GM12878 (cell line): ENCODE measurements around the gene FAM120B. TPM values are rescaled to one million over a fixed set of nuclear protein-coding genes. Genes with fewer than 3 reads are reported as not detected.

ENCODE experiments used
- ATAC-seq: fragments of 200-7000 bp; cut with Tn5 transposase; 3 replicates; pipeline ENCODE4 v1.9.1; 2020; ENCODE audit warnings: mild to moderate bottlenecking, moderate library complexity
- BruUV-seq: library from RNA; stranded (reverse); fragments of 400-500 nt; replicated peaks from 2 replicates; lab custom pipeline; 2021; lab: Mats Ljungman, UMichigan
- CTCF ChIA-PET: fragments of 300-600 bp; sonication (Branson Sonifier 250); formaldehyde crosslinking; extraction: SDS; loops from one replicate; lab custom pipeline; 2021; ENCODE audit warnings: inconsistent platforms; lab: Yijun Ruan, JAX
- POLR2A ChIA-PET: fragments of 350-600 bp; formaldehyde crosslinking; extraction: SDS; loops from one replicate; lab custom pipeline; 2021; ENCODE audit warnings: inconsistent platforms; lab: Charles Lee
- RAD21 ChIA-PET: fragments of 300-600 bp; sonication (Branson Sonifier 250); formaldehyde crosslinking; loops from one replicate; lab custom pipeline; 2023; ENCODE audit warnings: antibody characterized with exemption; ENCODE audit not compliant: unreplicated experiment; lab: Charles Lee
- SMC1A ChIA-PET: fragments of 300-600 bp; sonication (Branson Sonifier 250); formaldehyde crosslinking; loops from one replicate; lab custom pipeline; 2023; ENCODE audit not compliant: unreplicated experiment, uncharacterized antibody; lab: Charles Lee
- DNase-seq: peaks from one replicate; pipeline ENCODE4 v3.0.0-alpha.2; 2011; ENCODE audit warnings: low read depth, low spot score
- FAIRE-seq: peaks from 3 replicates; lab custom pipeline; 2011; peaks lifted over from hg19 to GRCh38; lab: Jason Lieb, UNC
- H2AFZ ChIP-seq: 2 replicates; pipeline ENCODE4 v1.6.0; 2011; ENCODE audit warnings: low read depth, low read length, control low read depth; ENCODE audit not compliant: control insufficient read depth
- H3K27ac ChIP-seq: 2 replicates; pipeline ENCODE4 v1.5.1; 2011; ENCODE audit warnings: control low read depth; ENCODE audit not compliant: control insufficient read depth, insufficient read depth
- H3K27me3 ChIP-seq, 2 experiments: replicated peaks in 1 of 2; 2 replicates each; pipeline versions ENCODE4 v1.6.0 to v1.6.1; 2011; ENCODE audit warnings: low read length in 1 of 2; ENCODE audit not compliant: control insufficient read depth in 2 of 2, insufficient read depth in 2 of 2
- H3K36me3 ChIP-seq, 2 experiments: 2 replicates each; pipeline ENCODE4 v1.5.1; 2011; ENCODE audit warnings: low read length in 1 of 2; ENCODE audit not compliant: control insufficient read depth in 2 of 2, insufficient read depth in 2 of 2
- H3K4me1 ChIP-seq: 2 replicates; pipeline ENCODE4 v1.6.1; 2011; ENCODE audit warnings: mild to moderate bottlenecking, low read length, moderate library complexity, mixed read lengths; ENCODE audit not compliant: control insufficient read depth, insufficient read depth
- H3K4me2 ChIP-seq: 2 replicates; pipeline ENCODE4 v1.6.0; 2011; ENCODE audit warnings: control low read depth; ENCODE audit not compliant: control insufficient read depth, insufficient read depth
- H3K4me3 ChIP-seq: fragments of 200-600 bp; sonication (generic); 2 replicates; pipeline ENCODE4 v1.5.1; 2016
- H3K79me2 ChIP-seq: 2 replicates; pipeline ENCODE4 v1.6.0; 2011; ENCODE audit warnings: low read length; ENCODE audit not compliant: control insufficient read depth, insufficient read depth
- H3K9ac ChIP-seq: 2 replicates; pipeline ENCODE4 v1.8.0; 2011; ENCODE audit warnings: low read length, control low read depth, mixed read lengths; ENCODE audit not compliant: control insufficient read depth, insufficient read depth
- H3K9me3 ChIP-seq: replicated peaks from 3 replicates; pipeline ENCODE4 v1.5.1; 2011; ENCODE audit warnings: mild to moderate bottlenecking, low read length; ENCODE audit not compliant: control insufficient read depth, insufficient read depth
- H4K20me1 ChIP-seq: 2 replicates; pipeline ENCODE4 v1.6.0; 2011; ENCODE audit not compliant: control insufficient read depth, insufficient read depth
- CUX1 ChIP-seq: IDR thresholded peaks from 2 replicates; pipeline ENCODE4 v1.6.1; 2012; ENCODE audit warnings: improper control_type of control experiment, low read depth, low read length; ENCODE audit not compliant: insufficient replicate concordance
- FOS ChIP-seq: IDR thresholded peaks from 3 replicates; pipeline ENCODE4 v1.6.1; 2011; ENCODE audit warnings: borderline replicate concordance; ENCODE audit not compliant: insufficient read length; ENCODE audit errors: extremely low read depth
- IKZF2 ChIP-seq, 2 experiments: fragments of 450-650 bp; IDR thresholded peaks; 2 replicates each; pipeline ENCODE4 v1.6.1; 2017; ENCODE audit warnings: mild to moderate bottlenecking in 2 of 2, moderate library complexity in 2 of 2
- JUND ChIP-seq: IDR thresholded peaks from 2 replicates; pipeline ENCODE4 v1.6.1; 2012; ENCODE audit warnings: low read depth, mild to moderate bottlenecking, low read length, improper control_type of control experiment, moderate library complexity
- MYB ChIP-seq: fragments of 150-350 bp; IDR thresholded peaks from 2 replicates; pipeline ENCODE4 v1.6.1; 2014; ENCODE audit warnings: mild to moderate bottlenecking, low read depth, low read length, borderline replicate concordance
- NFYA ChIP-seq: IDR thresholded peaks from 2 replicates; pipeline ENCODE4 v1.6.1; 2011; ENCODE audit warnings: low read depth, mild to moderate bottlenecking, low read length, improper control_type of control experiment, borderline replicate concordance
- PRDM15 ChIP-seq: fragments of 450-650 bp; formaldehyde crosslinking; IDR thresholded peaks from 2 replicates; pipeline ENCODE4 v1.4.0; 2020; ENCODE audit warnings: mild to moderate bottlenecking, moderate library complexity
- RCOR1 ChIP-seq: conservative IDR thresholded peaks from 2 replicates; pipeline ENCODE4 v1.6.1; 2012; ENCODE audit warnings: low read depth, low read length, improper control_type of control experiment
- SIX5 ChIP-seq: IDR thresholded peaks from 2 replicates; pipeline ENCODE4 v1.6.1; 2011; ENCODE audit warnings: mild to moderate bottlenecking, low read depth, low read length, moderate library complexity; ENCODE audit not compliant: severe bottlenecking
- SMAD5 ChIP-seq: IDR thresholded peaks from 2 replicates; pipeline ENCODE4 v1.6.1; 2016; ENCODE audit warnings: antibody characterized with exemption, low read depth
- SP1 ChIP-seq: IDR thresholded peaks from one replicate; pipeline ENCODE4 v1.6.1; 2011; ENCODE audit warnings: low read depth, low read length
- ZBTB4 ChIP-seq: fragments of 450-650 bp; formaldehyde crosslinking; IDR thresholded peaks from 2 replicates; pipeline ENCODE4 v1.4.0; 2022; ENCODE audit warnings: mild to moderate bottlenecking, moderate library complexity
- WGBS: methylation state at CpG from one replicate; pipeline ENCODE4 v1.1.6; 2016; ENCODE audit warnings: low lambda C conversion rate; ENCODE audit not compliant: insufficient replicate concordance, insufficient coverage; ENCODE audit errors: missing lambda C conversion rate; 5-methylcytosine and 5-hydroxymethylcytosine counted together
- in situ Hi-C: fragments of 300-500 bp; cut with MboI; formaldehyde crosslinking; loops from 9 replicates; pipeline ENCODE4 v1.14.3; 2018; ENCODE audit warnings: mixed read lengths
- intact Hi-C: fragments of 100-400 bp; cut with micrococcal nuclease; formaldehyde crosslinking; loops from one replicate; pipeline ENCODE4 v1.14.2; 2022; ENCODE audit not compliant: unreplicated experiment
- polyA plus RNA-seq, 11 experiments: library from polyadenylated mRNA; depleted of rRNA in 4 of 11; unstranded in 6 of 11; stranded (reverse) in 5 of 11; fragments of >200 nt; fragmentation: Nextera tagmentation in 4 of 11; fragmentation: Illumina TruSeq in 1 of 11; extraction: Ambion mirVana in 4 of 11; extraction: Trizol in 1 of 11; gene quantifications; 1 replicate in 1 of 11; 2 replicates in 10 of 11; pipeline versions ENCODE4 v1.2.1 to v1.2.3, GENCODE V29; 2011 to 2016; ENCODE audit warnings: inconsistent platforms in 2 of 11, missing spikeins in 2 of 11, low read depth in 1 of 11
- total RNA-seq, 4 experiments: library from RNA; depleted of rRNA in 3 of 4; stranded (reverse); fragments of >200 nt in 3 of 4; fragmentation: Illumina TruSeq in 1 of 4; extraction: Trizol in 1 of 4; gene quantifications; 2 replicates each; pipeline versions ENCODE4 v1.2.1 to v1.2.3, GENCODE V29; 2013 to 2021

FAM120B gene
- total and polyA plus RNA-seq, 10 of the 15 experiments (the other 5 are each of a cell fraction or from before 2014, with no cell fraction given), result 3.3 to 21.6 (median 15.3) TPM

GRCh38 chr6:170371080-170371479 lies 64.5 kb downstream of the FAM120B start:
- H3K4me2 ChIP-seq, result no peak overlapping the region
- BruUV-seq, result no TSS peak
- no peaks in the 10 kb centered on the region for H3K4me1 ChIP-seq
- no peaks in the 10 kb centered on the region for H3K27me3 ChIP-seq
- DNase-seq, result no peak
- no peak for ATAC-seq
- H3K9ac ChIP-seq, result no peak overlapping the region
- no peak overlapping the region for H3K27ac ChIP-seq
- in situ Hi-C loops, result no loop called here
- no peaks in the 10 kb centered on the region for H3K79me2 ChIP-seq
- H3K4me3 ChIP-seq, result no peak overlapping the region
- no peaks in the 10 kb centered on the region for H4K20me1 ChIP-seq
- H3K9me3 ChIP-seq, result no peaks in the 10 kb centered on the region
- H2AFZ ChIP-seq, result no peak overlapping the region
- FAIRE-seq, result no peak
- WGBS, result 93% methylated on average over 4 of the region's 4 CpGs
- RAD21 ChIA-PET, result no interaction called here
- CTCF ChIA-PET, result interaction anchor here (0.6 kb wide), 1 partner anchor 21 kb away, joined by 4 read pairs; no protein-coding TSS in a partner anchor
- SMC1A ChIA-PET, result interaction anchor here (0.7 kb wide), 1 partner anchor 60 kb away, joined by 3 read pairs; no protein-coding TSS in a partner anchor
- intact Hi-C loops, result no loop called here
- peaks cover 2 to 4% of the 10 kb centered on the region in 2 experiments; a peak in 3 of 4 replicates for H3K36me3 ChIP-seq
- POLR2A ChIA-PET, result no interaction called here
- TF ChIP-seq RCOR1 (no peak), SP1 (no peak), ZBTB4 (CRISPR knock-in tag) (no peak), JUND (no peak), PRDM15 (CRISPR knock-in tag) (no peak), NFYA (no peak), IKZF2 (IDR thresholded peaks at IDR 0.05) (no peak), CUX1 (no peak), FOS (no peak), MYB (no peak), SMAD5 (no peak), SIX5 (no peak)
